Prostate gland (tissue), 2 donors: ENCODE results near the gene VASN.

Source experiments
- POLR2A ChIP-seq: fragments of 450-650 bp; IDR thresholded peaks from one replicate; pipeline ENCODE4 v1.6.1; 2016; ENCODE audit warnings: antibody characterized with exemption, mild to moderate bottlenecking
- POLR2AphosphoS5 ChIP-seq: sonication (generic); formaldehyde crosslinking; IDR thresholded peaks from one replicate; pipeline ENCODE4 v1.6.1; 2017; ENCODE audit warnings: antibody characterized with exemption
- TF ChIP-seq, protein P1 (sequence below), 4 experiments: fragments of 200-600 bp in 2 of 4; fragments of 450-650 bp in 2 of 4; sonication (generic) in 2 of 4; IDR thresholded peaks; 1 replicate in 3 of 4; 2 replicates in 1 of 4; pipeline ENCODE4 v1.5.1; 2016 to 2019; ENCODE audit warnings: antibody characterized with exemption in 4 of 4, mild to moderate bottlenecking in 2 of 4, moderate library complexity in 2 of 4

DNA sequence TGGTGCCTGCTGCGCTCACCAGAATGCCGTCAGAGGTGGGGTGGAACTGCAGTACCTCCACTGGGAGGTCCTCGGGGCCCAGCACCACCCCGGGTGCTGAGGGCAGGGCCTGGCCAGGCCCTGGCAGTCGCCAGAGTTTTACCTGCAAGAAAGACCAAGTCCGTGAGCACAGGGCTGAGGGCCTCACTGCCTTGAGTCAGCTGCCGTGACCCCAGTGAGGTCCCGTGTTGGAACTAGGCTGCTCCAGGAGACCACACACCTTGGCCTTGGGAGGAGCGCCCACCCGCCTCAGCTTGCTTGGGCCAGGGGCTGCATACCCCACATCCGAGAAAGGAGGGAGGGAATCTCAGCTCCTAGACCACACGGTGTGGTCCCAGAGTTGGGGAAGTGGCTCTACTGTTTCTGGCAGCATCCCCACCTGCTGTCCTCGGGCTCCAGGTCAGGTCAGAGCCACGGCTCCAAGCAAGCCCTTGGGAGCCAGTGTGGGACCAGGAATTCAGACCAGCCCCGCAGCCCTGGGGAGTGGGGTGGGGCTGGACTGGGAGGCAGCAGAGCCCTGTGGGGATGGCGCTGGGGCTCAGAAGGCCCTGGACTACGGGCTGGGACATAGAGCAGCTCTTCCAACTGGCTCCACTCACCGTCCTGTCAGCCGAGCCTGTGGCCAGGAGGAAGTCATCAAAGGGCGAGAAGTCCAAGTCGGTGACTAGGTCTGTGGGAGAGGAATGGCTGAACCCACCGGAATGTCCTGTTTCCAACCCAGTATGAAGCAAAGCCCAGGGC, 36.1 kb downstream of the VASN start:
- TF ChIP-seq POLR2A (no peak), POLR2AphosphoS5 (no peak)
- TF ChIP-seq, protein P1, sequence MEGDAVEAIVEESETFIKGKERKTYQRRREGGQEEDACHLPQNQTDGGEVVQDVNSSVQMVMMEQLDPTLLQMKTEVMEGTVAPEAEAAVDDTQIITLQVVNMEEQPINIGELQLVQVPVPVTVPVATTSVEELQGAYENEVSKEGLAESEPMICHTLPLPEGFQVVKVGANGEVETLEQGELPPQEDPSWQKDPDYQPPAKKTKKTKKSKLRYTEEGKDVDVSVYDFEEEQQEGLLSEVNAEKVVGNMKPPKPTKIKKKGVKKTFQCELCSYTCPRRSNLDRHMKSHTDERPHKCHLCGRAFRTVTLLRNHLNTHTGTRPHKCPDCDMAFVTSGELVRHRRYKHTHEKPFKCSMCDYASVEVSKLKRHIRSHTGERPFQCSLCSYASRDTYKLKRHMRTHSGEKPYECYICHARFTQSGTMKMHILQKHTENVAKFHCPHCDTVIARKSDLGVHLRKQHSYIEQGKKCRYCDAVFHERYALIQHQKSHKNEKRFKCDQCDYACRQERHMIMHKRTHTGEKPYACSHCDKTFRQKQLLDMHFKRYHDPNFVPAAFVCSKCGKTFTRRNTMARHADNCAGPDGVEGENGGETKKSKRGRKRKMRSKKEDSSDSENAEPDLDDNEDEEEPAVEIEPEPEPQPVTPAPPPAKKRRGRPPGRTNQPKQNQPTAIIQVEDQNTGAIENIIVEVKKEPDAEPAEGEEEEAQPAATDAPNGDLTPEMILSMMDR (IDR thresholded peaks at IDR 0.05) = no peak
